ENCODE measurements around the gene ZDHHC22. TPM values are rescaled to one million over a fixed set of nuclear protein-coding genes. Genes with fewer than 3 reads are reported as not detected.

Gene ZDHHC22, protein sequence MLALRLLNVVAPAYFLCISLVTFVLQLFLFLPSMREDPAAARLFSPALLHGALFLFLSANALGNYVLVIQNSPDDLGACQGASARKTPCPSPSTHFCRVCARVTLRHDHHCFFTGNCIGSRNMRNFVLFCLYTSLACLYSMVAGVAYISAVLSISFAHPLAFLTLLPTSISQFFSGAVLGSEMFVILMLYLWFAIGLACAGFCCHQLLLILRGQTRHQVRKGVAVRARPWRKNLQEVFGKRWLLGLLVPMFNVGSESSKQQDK
- not detected for total RNA-seq

DNA sequence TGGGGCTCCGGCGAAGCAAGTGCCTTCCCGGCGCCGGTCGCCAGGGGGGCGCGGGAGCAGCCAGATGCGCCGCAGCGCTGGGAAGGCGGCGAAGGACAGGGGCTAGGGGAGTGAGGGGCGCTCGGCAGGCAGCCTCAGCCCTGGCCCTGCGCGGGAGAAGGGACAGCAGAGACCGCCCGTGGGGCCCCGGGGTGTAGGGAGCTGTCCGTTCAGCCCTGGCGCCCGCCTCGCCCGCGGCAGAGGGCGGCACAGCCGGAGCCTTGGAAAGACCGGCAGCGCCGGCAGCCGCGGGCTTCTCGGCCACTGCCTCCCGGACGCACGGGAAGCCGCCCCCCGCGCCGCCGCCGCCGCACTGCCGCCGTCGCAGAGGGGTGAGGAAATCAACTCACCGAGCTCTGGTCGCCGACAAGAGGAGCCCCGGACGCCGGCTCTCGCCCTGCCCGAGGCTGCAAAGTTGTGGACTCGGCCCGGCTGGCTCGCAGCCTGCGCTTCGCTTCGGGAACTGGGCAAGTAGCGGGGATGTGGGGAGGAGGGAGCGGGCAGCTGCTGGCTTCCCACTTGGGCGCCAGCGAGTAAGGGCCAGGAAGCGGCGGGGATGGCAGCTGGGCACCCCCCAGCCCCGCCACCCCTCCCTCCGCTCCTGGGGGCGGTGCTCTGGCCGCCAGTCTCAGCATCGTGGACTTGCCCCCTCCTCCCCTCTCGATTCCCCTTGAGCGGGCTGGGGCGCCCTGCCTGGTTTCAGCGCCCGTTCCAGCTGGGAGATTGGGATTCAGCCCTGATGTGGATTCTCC lies at the start of gene ZDHHC22:
Gene ZDHHC22 (minus strand): TSS at position 578 of the 791 bp plus-strand sequence. CDS start 2,053 bp downstream, outside the sequence.
- CTCF ChIA-PET = interaction anchor here (1.1 to 2.3 kb wide), 3 partner anchors 14 to 212 kb away, joined by 3 to 12 read pairs (median 3); no protein-coding TSS in a partner anchor
- Mint-ChIP-seq H3K4me3 (no peak within 1 kb of the TSS), H3K4me1 (peaks cover 15% of the 10 kb centered on the region), H3K27ac (no peak within 1 kb of the TSS), H3K27me3 (peaks cover 68% of the 10 kb centered on the region), H3K9me3 (ENCODE audit: low read depth) (no peaks in the 10 kb centered on the region), H3K36me3 (ENCODE audit: low read depth) (no peaks in the 10 kb centered on the region)
- peak; percentile 27 for ATAC-seq
- peak; percentile 40 for DNase-seq
- POLR2A ChIA-PET = no interaction called here
- intact Hi-C loops (cut with DNase I, micrococcal nuclease) = no loop called here

DNA sequence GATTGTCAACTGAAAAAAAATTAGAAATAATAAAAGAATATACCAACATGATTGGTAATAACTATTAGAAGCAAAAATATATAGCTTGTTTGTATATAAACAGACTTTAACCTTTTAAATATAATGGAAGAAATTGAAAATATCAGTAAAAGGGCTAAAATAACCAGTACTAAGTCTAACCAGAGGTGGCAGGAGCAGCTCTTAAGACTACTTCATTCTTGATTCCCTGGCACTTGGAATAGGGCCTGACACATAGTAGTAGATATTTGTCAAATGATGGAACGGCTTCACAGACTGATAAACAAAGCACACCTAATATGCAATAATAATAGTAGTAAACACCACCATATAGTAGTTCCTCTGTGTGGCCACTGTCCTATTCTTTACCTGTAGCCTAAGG lies 49.4 kb upstream of the ZDHHC22 start:
- POLR2A ChIA-PET = no interaction called here
- intact Hi-C loops (cut with DNase I, micrococcal nuclease) = no loop called here
- CTCF ChIA-PET = interaction anchor here (1.4 kb wide), 1 partner anchor 42 kb away, joined by 5 read pairs; no protein-coding TSS in a partner anchor

DNA sequence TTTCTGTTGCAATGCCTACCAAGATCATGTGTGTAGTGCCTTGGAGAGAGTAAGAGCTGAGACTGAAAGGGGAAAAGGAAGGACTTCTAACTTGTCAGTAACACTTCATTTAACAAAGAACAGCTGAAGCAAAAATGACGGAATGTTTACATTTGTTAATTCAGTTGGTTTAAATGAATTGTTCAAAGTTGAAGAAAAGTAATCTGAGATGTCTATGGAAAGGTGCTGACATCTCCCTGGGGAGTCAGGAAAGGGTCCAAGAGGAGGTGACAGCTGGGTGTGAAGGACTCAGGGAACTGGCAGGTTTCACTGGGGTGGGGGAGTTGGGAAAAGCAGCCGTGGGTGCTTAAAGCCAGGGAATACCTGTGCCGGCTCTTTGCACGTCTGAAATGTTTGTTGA lies 47.9 kb upstream of the ZDHHC22 start:
- H3K27me3 Mint-ChIP-seq = peaks cover 10% of the 10 kb centered on the region
- ATAC-seq = no peak
- no peak for DNase-seq
- H3K9me3 Mint-ChIP-seq (ENCODE audit: low read depth) = no peaks in the 10 kb centered on the region
- intact Hi-C loops (cut with DNase I, micrococcal nuclease) = no loop called here
- no peaks in the 10 kb centered on the region for H3K36me3 Mint-ChIP-seq (ENCODE audit: low read depth)
- H3K4me3 Mint-ChIP-seq = no peak overlapping the region
- ChIA-PET CTCF (interaction anchor here (0.8 kb wide), 1 partner anchor 56 kb away, joined by 3 read pairs; no protein-coding TSS in a partner anchor), POLR2A (no interaction called here)
- no peaks in the 10 kb centered on the region for H3K4me1 Mint-ChIP-seq
- no peak overlapping the region for H3K27ac Mint-ChIP-seq

More for the DNA sequence above, 49.4 kb upstream of the ZDHHC22 start:
- peaks cover 10% of the 10 kb centered on the region for H3K27me3 Mint-ChIP-seq
- no peak overlapping the region for H3K27ac Mint-ChIP-seq
- no peaks in the 10 kb centered on the region for H3K36me3 Mint-ChIP-seq (ENCODE audit: low read depth)
- no peaks in the 10 kb centered on the region for H3K4me1 Mint-ChIP-seq
- ATAC-seq (no peak), DNase-seq (no peak)
- H3K4me3 Mint-ChIP-seq = no peak overlapping the region
- H3K9me3 Mint-ChIP-seq (ENCODE audit: low read depth) = no peaks in the 10 kb centered on the region

DNA sequence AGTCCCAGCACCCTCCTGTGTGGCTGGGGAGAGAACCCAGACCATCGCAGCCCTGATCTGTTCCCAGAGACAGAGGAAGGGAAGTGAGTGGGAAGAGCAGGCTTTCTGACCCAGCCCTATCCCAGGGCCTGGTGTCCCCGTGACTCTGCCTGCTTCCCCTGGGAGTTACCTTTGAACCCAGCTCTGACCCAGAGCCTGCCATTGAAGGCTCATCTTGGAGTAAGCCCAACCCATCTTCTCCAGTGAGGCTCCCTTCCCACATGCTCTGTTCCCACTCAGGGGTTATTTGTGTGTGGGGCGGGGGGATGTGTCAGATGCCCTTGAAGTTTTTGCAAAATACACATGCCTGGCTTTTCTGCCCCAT lies 46.0 kb upstream of the ZDHHC22 start:
- H3K4me3 Mint-ChIP-seq = no peak overlapping the region
- DNase-seq (no peak), ATAC-seq (no peak)
- H3K4me1 Mint-ChIP-seq = peaks cover 3% of the 10 kb centered on the region
- H3K9me3 Mint-ChIP-seq (ENCODE audit: low read depth) = no peaks in the 10 kb centered on the region
- H3K27me3 Mint-ChIP-seq = peaks cover 10% of the 10 kb centered on the region
- CTCF ChIA-PET = no interaction called here
- POLR2A ChIA-PET = no interaction called here
- intact Hi-C loops (cut with DNase I, micrococcal nuclease) = no loop called here
- no peaks in the 10 kb centered on the region for H3K36me3 Mint-ChIP-seq (ENCODE audit: low read depth)
- no peak overlapping the region for H3K27ac Mint-ChIP-seq

DNA sequence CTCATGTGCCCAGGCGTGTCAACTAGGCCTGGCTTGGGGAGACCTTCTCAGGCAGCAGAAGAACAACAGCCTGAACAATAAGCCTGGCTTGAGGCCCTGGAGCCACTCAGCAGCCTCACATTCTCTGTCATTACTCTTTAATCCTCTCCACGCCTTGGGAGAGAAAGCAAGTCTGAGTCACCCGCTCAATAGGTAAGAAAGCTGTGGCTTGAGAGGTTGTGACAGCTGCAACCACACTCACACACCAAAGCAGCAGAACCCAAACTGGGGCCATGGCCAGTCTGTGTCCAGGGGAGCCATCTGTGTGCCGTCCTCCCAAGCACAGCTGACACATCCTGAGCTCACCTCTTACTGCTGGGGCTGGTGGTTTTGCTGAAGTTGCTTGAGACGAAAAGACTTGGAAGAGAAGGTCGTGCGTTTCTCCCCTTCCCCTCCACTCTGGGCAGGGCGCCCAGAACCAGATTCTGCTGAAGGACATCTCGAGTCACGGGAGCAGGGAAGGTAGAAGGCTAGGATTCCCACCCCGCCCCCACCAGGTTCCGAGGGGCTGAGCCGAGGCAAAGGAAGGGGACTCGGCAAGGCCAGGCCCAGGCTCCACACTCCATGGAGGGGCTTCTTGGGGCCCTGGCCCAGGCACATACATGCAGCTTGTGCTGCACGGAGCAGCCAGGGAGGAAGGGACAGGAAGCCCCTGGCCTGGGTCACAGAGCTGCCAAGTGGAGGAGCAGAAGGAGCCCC lies 45.5 kb upstream of the ZDHHC22 start:
- POLR2A ChIA-PET = no interaction called here

DNA sequence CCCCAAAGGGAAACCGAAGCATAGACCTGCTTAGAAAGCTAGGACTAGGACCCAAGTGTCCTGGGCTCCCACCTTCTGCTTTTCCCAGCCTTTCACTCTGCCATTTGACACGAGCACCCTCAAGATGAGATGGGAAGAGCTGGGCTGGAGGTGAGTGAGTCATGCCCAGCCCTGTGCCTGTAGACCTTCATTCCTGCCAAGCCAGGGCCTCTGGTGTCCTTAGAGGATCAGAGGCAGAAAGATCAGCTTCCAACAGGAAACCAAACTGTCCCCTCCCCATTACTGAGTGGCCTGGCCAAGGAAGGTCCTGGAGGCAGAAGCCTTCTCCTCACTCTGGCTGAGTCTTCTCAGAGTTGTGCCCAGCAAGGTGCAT lies 43.5 kb upstream of the ZDHHC22 start:
- no peak overlapping the region for H3K4me3 Mint-ChIP-seq
- H3K36me3 Mint-ChIP-seq (ENCODE audit: low read depth) = no peaks in the 10 kb centered on the region
- H3K4me1 Mint-ChIP-seq = peaks cover 11% of the 10 kb centered on the region
- H3K27ac Mint-ChIP-seq = no peak overlapping the region
- CTCF ChIA-PET = interaction anchor here (1.1 to 1.5 kb wide), 2 partner anchors 19 to 131 kb away, joined by 3 to 7 read pairs; no protein-coding TSS in a partner anchor
- POLR2A ChIA-PET = no interaction called here
- intact Hi-C loops (cut with DNase I, micrococcal nuclease) = no loop called here
- ATAC-seq (no peak), DNase-seq (no peak)
- H3K27me3 Mint-ChIP-seq = peaks cover 15% of the 10 kb centered on the region
- H3K9me3 Mint-ChIP-seq (ENCODE audit: low read depth) = no peaks in the 10 kb centered on the region

More for the DNA sequence above, 45.5 kb upstream of the ZDHHC22 start:
- no peak overlapping the region for H3K4me3 Mint-ChIP-seq
- intact Hi-C loops (cut with DNase I, micrococcal nuclease) = no loop called here
- no peak for DNase-seq
- no peaks in the 10 kb centered on the region for H3K9me3 Mint-ChIP-seq (ENCODE audit: low read depth)
- H3K4me1 Mint-ChIP-seq = peaks cover 8% of the 10 kb centered on the region
- CTCF ChIA-PET = no interaction called here
- ATAC-seq = no peak
- H3K36me3 Mint-ChIP-seq (ENCODE audit: low read depth) = no peaks in the 10 kb centered on the region
- H3K27me3 Mint-ChIP-seq = peaks cover 11% of the 10 kb centered on the region
- no peak overlapping the region for H3K27ac Mint-ChIP-seq

DNA sequence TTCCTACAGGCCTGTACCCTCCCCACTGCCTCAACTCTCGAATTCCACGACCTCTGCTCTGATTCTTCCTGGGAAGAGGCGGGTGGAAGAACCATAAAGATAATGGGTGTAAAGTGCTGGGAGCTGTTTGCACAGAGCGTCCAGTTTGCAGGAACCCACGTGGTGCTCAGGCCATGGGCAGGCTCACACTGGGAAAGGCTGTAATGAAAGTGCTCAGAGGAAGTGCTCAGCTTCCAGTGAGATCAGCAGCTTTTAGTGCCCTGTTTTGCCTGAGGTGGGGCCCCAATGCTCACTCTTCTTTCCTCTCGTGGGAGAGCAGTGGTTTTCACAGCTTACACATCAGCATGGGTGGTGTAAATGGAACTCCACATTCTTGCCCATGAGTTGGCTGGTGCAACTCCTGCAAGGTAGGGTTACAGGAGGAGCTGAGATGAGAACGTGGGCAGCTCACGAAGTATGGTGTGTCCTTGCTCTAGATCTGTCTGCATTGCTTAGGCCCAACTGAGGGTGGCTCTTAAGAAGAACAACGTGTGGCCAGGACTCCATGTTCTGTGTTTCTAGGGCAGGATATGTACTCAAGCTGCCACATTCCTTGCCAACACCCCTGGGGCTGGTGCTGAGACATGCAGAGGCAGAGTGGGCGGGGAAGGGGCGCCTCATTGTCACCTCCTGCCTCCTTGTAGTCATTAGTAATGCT lies 43.0 kb upstream of the ZDHHC22 start:
- Mint-ChIP-seq H3K9me3 (ENCODE audit: low read depth) (no peaks in the 10 kb centered on the region), H3K4me1 (peaks cover 11% of the 10 kb centered on the region), H3K4me3 (no peak overlapping the region), H3K27ac (no peak overlapping the region), H3K27me3 (peaks cover 19% of the 10 kb centered on the region), H3K36me3 (ENCODE audit: low read depth) (no peaks in the 10 kb centered on the region)
- ChIA-PET POLR2A (no interaction called here), CTCF (interaction anchor here (1.1 to 1.5 kb wide), 2 partner anchors 19 to 131 kb away, joined by 3 to 7 read pairs; no protein-coding TSS in a partner anchor)
- DNase-seq (peak; percentile 40), ATAC-seq (peak; percentile 26)
- intact Hi-C loops (cut with DNase I, micrococcal nuclease) = no loop called here

DNA sequence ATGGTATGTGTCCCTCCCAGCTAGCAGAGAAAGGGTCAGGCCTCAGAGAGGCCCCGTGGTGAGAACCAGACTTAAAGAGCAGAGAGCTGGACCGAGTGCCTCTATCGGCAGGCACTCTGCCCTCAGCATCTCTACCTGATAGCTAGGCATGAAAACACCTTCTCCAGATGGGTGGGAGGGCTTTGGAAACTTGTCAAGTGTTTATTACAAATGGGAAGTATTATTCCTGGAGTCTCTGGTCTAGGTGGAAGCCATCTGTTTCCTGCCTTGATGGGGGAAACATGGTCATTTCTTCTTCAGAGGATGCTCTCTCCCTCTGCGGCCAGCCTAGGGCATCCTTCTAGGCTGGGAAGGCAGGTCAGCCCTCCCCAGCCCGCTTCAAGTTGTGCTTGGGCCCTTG lies 42.3 kb upstream of the ZDHHC22 start:
- no peak for ATAC-seq
- DNase-seq = no peak
- no peaks in the 10 kb centered on the region for H3K36me3 Mint-ChIP-seq (ENCODE audit: low read depth)
- peaks cover 11% of the 10 kb centered on the region for H3K4me1 Mint-ChIP-seq
- no peak overlapping the region for H3K27ac Mint-ChIP-seq
- H3K9me3 Mint-ChIP-seq (ENCODE audit: low read depth) = no peaks in the 10 kb centered on the region
- POLR2A ChIA-PET = no interaction called here
- CTCF ChIA-PET = interaction anchor here (0.9 to 1.5 kb wide), 2 partner anchors 11 to 132 kb away, joined by 3 to 7 read pairs; no protein-coding TSS in a partner anchor
- no peak overlapping the region for H3K4me3 Mint-ChIP-seq
- H3K27me3 Mint-ChIP-seq = peaks cover 16% of the 10 kb centered on the region
- intact Hi-C loops (cut with DNase I, micrococcal nuclease) = no loop called here

DNA sequence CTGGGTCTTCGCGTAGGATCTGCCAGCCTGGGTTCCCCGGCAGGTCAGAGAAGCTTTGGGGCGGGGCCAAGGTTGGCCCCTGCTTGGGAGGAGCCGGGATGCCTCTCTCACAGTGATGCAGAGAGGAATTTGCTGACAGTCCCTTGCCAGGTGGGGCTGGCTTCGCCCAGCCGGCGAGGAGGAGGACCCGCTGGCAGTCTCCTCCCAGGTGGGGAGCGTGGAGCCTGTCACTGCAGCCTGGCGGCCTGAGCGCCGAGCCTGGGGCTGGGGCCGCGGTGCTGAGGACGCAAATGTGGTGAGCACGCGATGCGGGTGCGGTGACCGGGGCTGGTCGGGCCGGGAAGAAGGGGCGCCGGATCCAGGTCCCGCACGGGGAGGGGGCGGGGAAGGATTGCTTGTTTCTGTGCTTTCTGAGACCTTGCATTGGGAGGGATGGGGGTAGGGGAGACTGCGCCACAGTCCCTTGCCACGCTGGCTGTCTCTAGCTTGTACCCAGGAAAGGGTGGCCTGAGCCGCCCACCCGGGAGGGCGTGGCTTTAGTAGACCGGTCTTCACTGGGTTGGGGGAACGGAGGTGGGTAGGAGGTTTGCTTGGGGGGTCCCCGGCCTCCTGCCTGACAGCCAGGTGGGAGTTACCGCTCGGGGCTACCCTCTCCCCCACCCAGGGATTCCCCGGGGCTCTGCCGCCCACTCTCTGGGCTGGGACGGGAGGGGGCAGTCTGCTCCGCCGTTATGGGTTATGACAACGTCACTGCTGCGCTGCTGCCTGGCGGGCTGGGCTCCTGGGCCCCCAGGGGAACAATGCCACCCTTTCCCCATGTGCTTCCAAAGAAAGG lies 40.2 kb upstream of the ZDHHC22 start, which contains the start of gene TMEM63C:
Gene TMEM63C (plus strand): TSS at position 196 of the 835 bp plus-strand sequence. CDS start 37,016 bp downstream, outside the sequence.
- DNase-seq = peak; percentile 83
- Mint-ChIP-seq H3K36me3 (ENCODE audit: low read depth) (no peaks in the 10 kb centered on the region), H3K4me1 (peaks cover 11% of the 10 kb centered on the region), H3K4me3 (peak within 1 kb of the TSS; percentile 63), H3K9me3 (ENCODE audit: low read depth) (no peaks in the 10 kb centered on the region), H3K27me3 (peaks cover 19% of the 10 kb centered on the region), H3K27ac (no peak within 1 kb of the TSS)
- peak; percentile 93 for ATAC-seq
- ChIA-PET CTCF (interaction anchor here (1.1 kb wide), 1 partner anchor 28 kb away, joined by 3 read pairs; no protein-coding TSS in a partner anchor), POLR2A (no interaction called here)
- intact Hi-C loops (cut with DNase I, micrococcal nuclease) = no loop called here

DNA sequence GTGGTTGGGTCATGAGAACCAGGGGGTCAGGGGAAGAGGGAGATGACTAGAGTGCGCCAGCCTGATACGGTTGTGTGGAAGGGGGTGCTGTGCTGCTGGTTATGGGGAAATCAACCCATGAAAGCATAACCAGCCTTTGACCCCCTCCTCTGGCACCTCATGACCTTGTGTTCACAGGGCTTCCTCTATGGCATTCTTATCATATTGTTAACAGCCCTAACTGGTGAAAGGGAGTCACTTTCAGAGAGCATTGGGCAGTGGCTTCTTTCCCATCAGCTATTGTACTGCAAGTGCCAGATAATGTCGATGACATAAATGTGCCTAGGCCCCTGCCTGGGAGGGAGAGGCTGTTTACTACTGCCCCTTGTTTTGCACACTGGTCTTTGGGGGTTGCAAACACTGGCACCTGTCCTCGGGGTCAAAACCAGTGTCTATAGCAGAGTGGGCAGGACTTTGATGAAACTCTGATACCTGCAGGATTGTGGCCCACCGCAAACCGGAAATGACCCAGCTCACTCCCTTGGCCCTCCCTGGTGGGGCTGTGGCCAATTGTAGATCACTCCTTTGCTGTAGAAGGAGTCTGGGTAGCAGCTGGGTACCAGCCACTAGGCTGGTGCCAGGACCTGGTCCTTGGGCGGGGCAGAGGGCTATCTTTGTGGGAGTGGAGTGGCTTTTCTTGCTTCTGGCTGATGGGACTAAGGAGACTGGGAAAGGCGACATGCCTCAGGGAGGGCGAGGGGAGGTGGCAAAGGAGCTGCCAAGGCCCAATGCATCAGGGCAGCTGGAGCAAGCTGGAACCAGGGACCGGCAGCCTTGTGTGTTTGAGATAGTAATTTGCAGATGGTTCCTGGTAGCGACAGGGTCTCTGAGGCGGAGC lies 39.4 kb upstream of the ZDHHC22 start:
- intact Hi-C loops (cut with DNase I, micrococcal nuclease) = no loop called here
- ATAC-seq = peak; percentile 1
- H3K36me3 Mint-ChIP-seq (ENCODE audit: low read depth) = no peaks in the 10 kb centered on the region
- H3K4me3 Mint-ChIP-seq = peak overlapping the region; percentile 63
- H3K27ac Mint-ChIP-seq = no peak overlapping the region
- peaks cover 15% of the 10 kb centered on the region for H3K4me1 Mint-ChIP-seq
- ChIA-PET POLR2A (no interaction called here), CTCF (interaction anchor here (1.1 to 1.4 kb wide), 2 partner anchors 26 to 27 kb away, joined by 3 read pairs; no protein-coding TSS in a partner anchor)
- H3K9me3 Mint-ChIP-seq (ENCODE audit: low read depth) = no peaks in the 10 kb centered on the region
- H3K27me3 Mint-ChIP-seq = peaks cover 19% of the 10 kb centered on the region
- no peak for DNase-seq

All from activated CD4-positive, alpha-beta T cell treated with anti-CD3 and anti-CD28 coated beads for 36 hours (primary cell).